GM19025 (cell line): ENCODE results near the gene DNM3.

ENCODE experiments used
- ATAC-seq: cut with Tn5 transposase; IDR thresholded peaks from one replicate; pipeline ENCODE4 v1.9.1; 2021; ENCODE audit warnings: mild to moderate bottlenecking, low read depth, moderate library complexity; ENCODE audit not compliant: unreplicated experiment

The DNM3 gene

GRCh38 chr1:172457479-172458130, 616.3 kb downstream of the DNM3 start:
- ATAC-seq: no peak

- no peak for ATAC-seq
These were observed 618.9 kb downstream of the DNM3 start for GRCh38 chr1:172460177-172460576.

- ATAC-seq: no peak
These were observed 619.6 kb downstream of the DNM3 start for GRCh38 chr1:172460887-172461315.
